Naive thymus-derived CD4-positive, alpha-beta T cell (primary cell): ENCODE data around the gene FLCN. TPM values are rescaled to one million over a fixed set of nuclear protein-coding genes. Genes with fewer than 3 reads are reported as not detected.

ENCODE experiments used
- ATAC-seq: fragments of 150-1000 bp; cut with Tn5 transposase; 2 replicates; pipeline ENCODE4 v1.10.0; 2021; ENCODE audit warnings: mild to moderate bottlenecking, moderate library complexity
- CTCF ChIA-PET: fragments of 350-600 bp; sonication (Branson Sonifier 250); formaldehyde crosslinking; loops from one replicate; lab custom pipeline; 2021; ENCODE audit warnings: antibody characterized with exemption; lab: Charles Lee
- POLR2A ChIA-PET: fragments of 350-600 bp; sonication (Branson Sonifier 250); formaldehyde crosslinking; loops from one replicate; lab custom pipeline; 2021; ENCODE audit warnings: antibody characterized with exemption, inconsistent platforms; lab: Charles Lee
- DNase-seq, 9 donors: peaks; one replicate each; pipeline versions ENCODE4 v3.0.0 to v3.0.0-alpha.2; 2020 to 2022; ENCODE audit warnings: mixed read lengths in 1 of 9
- H3K27ac ChIP-seq: one replicate; pipeline ENCODE4 v1.7.0; 2013; ENCODE audit warnings: mild to moderate bottlenecking, low read depth, low read length, moderate library complexity
- H3K27me3 ChIP-seq, 2 donors: one replicate each; pipeline ENCODE4 v1.7.0; 2013; ENCODE audit warnings: low read length in 2 of 2, mild to moderate bottlenecking in 2 of 2, moderate library complexity in 2 of 2; ENCODE audit not compliant: control insufficient read depth in 2 of 2, insufficient read depth in 2 of 2
- H3K36me3 ChIP-seq, 3 experiments: 1 replicate in 2 of 3; 2 replicates in 1 of 3; pipeline ENCODE4 v1.7.0; 2013; ENCODE audit warnings: low read length in 3 of 3, mild to moderate bottlenecking in 3 of 3, moderate library complexity in 1 of 3; ENCODE audit not compliant: insufficient read depth in 3 of 3, control insufficient read depth in 2 of 3
- H3K4me1 ChIP-seq, 2 donors: one replicate each; pipeline ENCODE4 v1.7.0; 2013; ENCODE audit warnings: low read length in 2 of 2, mild to moderate bottlenecking in 2 of 2, moderate library complexity in 1 of 2; ENCODE audit not compliant: control insufficient read depth in 2 of 2, insufficient read depth in 2 of 2
- H3K4me3 ChIP-seq: 2 replicates; pipeline ENCODE4 v1.7.0; 2013; ENCODE audit warnings: mild to moderate bottlenecking, low read length
- H3K9me3 ChIP-seq, 3 experiments: 1 replicate in 2 of 3; 2 replicates in 1 of 3; pipeline ENCODE4 v1.7.0; 2013; ENCODE audit warnings: low read length in 3 of 3; ENCODE audit not compliant: control insufficient read depth in 2 of 3
- H3K27ac Mint-ChIP-seq, 9 donors: one replicate each; pipeline ENCODE4 v1.8.0; 2020 to 2022; ENCODE audit warnings: mixed read lengths in 9 of 9, mild to moderate bottlenecking in 8 of 9, moderate library complexity in 5 of 9, inconsistent platforms in 2 of 9
- H3K27me3 Mint-ChIP-seq, 5 donors: one replicate each; pipeline ENCODE4 v1.8.0; 2021 to 2022; ENCODE audit warnings: mixed read lengths in 5 of 5, mild to moderate bottlenecking in 1 of 5
- H3K36me3 Mint-ChIP-seq, 5 donors: one replicate each; pipeline ENCODE4 v1.8.0; 2020 to 2022; ENCODE audit warnings: mixed read lengths in 5 of 5, mild to moderate bottlenecking in 3 of 5, inconsistent platforms in 1 of 5
- H3K4me1 Mint-ChIP-seq, 7 donors: one replicate each; pipeline ENCODE4 v1.8.0; 2020 to 2022; ENCODE audit warnings: mixed read lengths in 7 of 7, mild to moderate bottlenecking in 3 of 7, inconsistent platforms in 1 of 7
- H3K4me3 Mint-ChIP-seq, 10 donors: one replicate each; pipeline ENCODE4 v1.8.0; 2020 to 2022; ENCODE audit warnings: mild to moderate bottlenecking in 10 of 10, mixed read lengths in 10 of 10, moderate library complexity in 6 of 10, inconsistent platforms in 2 of 10
- H3K9me3 Mint-ChIP-seq, 11 donors: one replicate each; pipeline ENCODE4 v1.8.0; 2020 to 2022; ENCODE audit warnings: mixed read lengths in 11 of 11, mild to moderate bottlenecking in 4 of 11, inconsistent platforms in 1 of 11, moderate library complexity in 1 of 11
- intact Hi-C, 2 donors: fragments of 100-400 bp; cut with micrococcal nuclease; formaldehyde crosslinking; loops; one replicate each; pipeline ENCODE4 v1.15.1; 2023
- polyA plus RNA-seq, 2 donors: library from polyadenylated mRNA; unstranded; fragments of 300-500 nt; fragmentation: Illumina TruSeq; gene quantifications; one replicate each; pipeline ENCODE4 v1.2.3, GENCODE V29; 2021
- total RNA-seq, 6 experiments: library from RNA in 5 of 6; stranded (reverse) in 5 of 6; gene quantifications; 1 replicate in 5 of 6; 2 replicates in 1 of 6; pipeline ENCODE4 v1.2.3 and lab custom pipeline; 2021 to 2026

Gene FLCN
- total and polyA plus RNA-seq, 7 experiments from 2014 or later = 4.7 to 94.7 (median 44.2) TPM

DNA sequence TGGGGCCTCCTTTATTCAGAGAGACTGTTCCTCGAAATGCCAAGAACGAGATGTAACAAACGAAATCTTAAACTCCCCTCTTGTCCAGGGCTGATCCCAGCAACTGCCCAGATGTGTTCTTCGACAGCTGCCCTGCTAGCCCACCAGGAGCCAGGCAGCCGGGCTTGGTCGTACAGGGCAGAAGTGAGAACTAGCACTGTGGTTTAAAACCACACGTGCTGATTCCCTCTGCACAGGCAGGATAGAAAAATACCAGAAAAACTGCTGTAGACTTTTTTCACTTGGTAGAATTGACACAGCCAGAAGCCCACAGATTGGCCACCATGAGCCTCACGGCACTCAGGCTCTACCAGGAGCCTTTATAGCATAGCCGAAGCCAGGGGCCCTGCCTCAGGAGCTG, 64.0 kb downstream of the FLCN start:
- peaks cover 4 to 42% (median 12%) of the 10 kb centered on the region in 3 experiments for H3K36me3 ChIP-seq
- H3K4me3 Mint-ChIP-seq = peak overlapping the region in 6 of 10 donors; percentile 18 to 59 (median 39)
- no peaks in the 10 kb centered on the region for H3K27me3 ChIP-seq
- DNase-seq (no peak), ATAC-seq (no peak)
- no peak overlapping the region for H3K27ac ChIP-seq
- intact Hi-C loops = no loop called here
- ChIA-PET POLR2A (interaction anchor here (1.0 kb wide), 1 partner anchor 9 kb away, joined by 3 read pairs; no protein-coding TSS in a partner anchor), CTCF (no interaction called here)
- peaks cover 19 to 62% of the 10 kb centered on the region in 2 donors for H3K4me1 ChIP-seq
- H3K4me3 ChIP-seq = no peak overlapping the region
- no peaks in the 10 kb centered on the region for H3K9me3 Mint-ChIP-seq
- peak overlapping the region; percentile 46 to 99 (median 85) for H3K27ac Mint-ChIP-seq
- H3K4me1 Mint-ChIP-seq = peaks cover 33 to 87% (median 73%) of the 10 kb centered on the region in 7 donors
- peaks cover 0 to 44% (median 26%) of the 10 kb centered on the region in 5 donors for H3K36me3 Mint-ChIP-seq
- no peaks in the 10 kb centered on the region for H3K27me3 Mint-ChIP-seq
- H3K9me3 ChIP-seq = no peaks in the 10 kb centered on the region

DNA sequence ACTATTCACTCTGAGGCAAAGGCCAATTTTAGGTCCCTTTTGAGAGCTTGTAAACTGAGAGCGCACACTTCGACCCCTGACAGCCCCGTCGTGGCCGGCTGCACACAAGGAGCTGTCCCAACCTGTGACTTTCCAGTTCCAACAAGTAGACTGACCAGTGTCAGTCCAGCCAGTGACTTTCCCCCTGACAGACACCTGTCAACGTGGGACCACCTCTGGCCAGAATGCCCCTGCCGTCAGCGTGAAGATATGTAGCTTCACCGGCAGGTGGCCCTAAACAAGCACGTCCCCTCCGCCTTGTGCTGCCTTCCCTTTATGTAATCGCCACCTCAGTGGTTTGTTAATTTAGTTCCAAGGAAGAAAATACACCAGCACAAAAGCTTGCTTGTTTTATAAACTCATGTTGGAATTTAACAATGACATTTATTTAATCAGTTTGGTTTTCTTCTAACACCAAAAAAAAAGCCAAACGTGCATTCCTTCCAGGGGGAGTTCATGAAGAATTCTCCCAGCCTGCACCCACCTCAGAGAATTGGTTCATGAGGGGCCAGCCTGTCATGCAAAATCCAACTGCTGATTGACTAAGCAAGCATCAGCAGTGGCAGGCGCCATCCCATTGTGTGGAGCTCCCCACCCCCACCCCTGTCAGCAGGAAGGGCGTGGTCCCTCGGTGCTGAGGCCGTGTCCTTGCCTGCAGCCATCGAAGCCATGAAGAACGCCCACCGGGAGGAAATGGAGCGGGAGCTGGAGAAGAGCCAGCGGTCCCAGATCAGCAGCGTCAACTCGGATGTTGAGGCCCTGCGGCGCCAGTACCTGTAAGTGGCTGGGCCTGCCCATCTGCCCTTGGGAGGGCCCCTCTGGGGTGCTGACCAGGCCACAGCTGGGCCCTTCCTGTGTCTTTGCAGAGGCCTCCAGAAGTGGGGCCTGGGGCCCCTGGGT, 64.7 kb downstream of the FLCN start:
- Mint-ChIP-seq H3K27me3 (no peaks in the 10 kb centered on the region), H3K36me3 (peaks cover 2 to 40% (median 22%) of the 10 kb centered on the region in 5 donors), H3K27ac (peak overlapping the region; percentile 36 to 99 (median 86)), H3K4me3 (peak overlapping the region in 6 of 10 donors; percentile 18 to 59 (median 32)), H3K9me3 (no peaks in the 10 kb centered on the region), H3K4me1 (peaks cover 27 to 81% (median 67%) of the 10 kb centered on the region in 7 donors)
- Histone ChIP-seq H3K9me3 (no peaks in the 10 kb centered on the region), H3K4me1 (peaks cover 17 to 55% of the 10 kb centered on the region in 2 donors), H3K27ac (no peak overlapping the region), H3K36me3 (peaks cover 4 to 48% (median 12%) of the 10 kb centered on the region in 3 experiments), H3K27me3 (no peaks in the 10 kb centered on the region), H3K4me3 (no peak overlapping the region)
- ChIA-PET POLR2A (interaction anchor here (0.7 to 1.6 kb wide), 3 partner anchors 8 to 12 kb away, joined by 3 to 4 read pairs (median 4); no protein-coding TSS in a partner anchor), CTCF (no interaction called here)
- intact Hi-C loops = no loop called here
- DNase-seq = no peak
- ATAC-seq = no peak

DNA sequence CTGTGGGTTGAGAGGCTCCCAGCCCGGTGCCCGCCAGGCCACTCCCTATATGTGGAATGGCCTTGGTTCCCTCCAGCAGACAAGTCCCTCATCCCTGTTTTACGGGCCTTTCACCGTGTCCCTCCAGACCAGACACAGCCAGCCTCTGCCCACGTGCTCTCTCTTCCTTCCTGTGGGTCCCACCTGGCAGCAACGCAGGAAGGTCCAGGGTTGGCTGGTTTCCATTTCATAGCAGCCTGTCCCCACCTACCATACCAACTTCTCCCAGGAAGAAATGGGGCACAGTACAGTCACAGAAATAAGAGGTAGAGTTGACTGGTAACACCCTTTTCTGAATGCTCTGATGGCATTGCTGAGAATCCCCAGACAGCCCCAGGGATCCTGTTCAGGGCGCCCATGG, 65.8 kb downstream of the FLCN start:
- ChIA-PET POLR2A (interaction anchor here (0.8 to 1.6 kb wide), 2 partner anchors 10 to 13 kb away, joined by 3 to 4 read pairs; no protein-coding TSS in a partner anchor), CTCF (no interaction called here)
- Mint-ChIP-seq H3K36me3 (peaks cover 8 to 43% (median 19%) of the 10 kb centered on the region in 5 donors), H3K9me3 (no peaks in the 10 kb centered on the region), H3K4me1 (peaks cover 19 to 74% (median 60%) of the 10 kb centered on the region in 7 donors), H3K27me3 (no peaks in the 10 kb centered on the region), H3K27ac (peak overlapping the region; percentile 58 to 99 (median 87)), H3K4me3 (peak overlapping the region in 4 of 10 donors; percentile 4 to 62 (median 42))
- DNase-seq (no peak), ATAC-seq (no peak)
- no peak overlapping the region for H3K27ac ChIP-seq
- peaks cover 17 to 44% of the 10 kb centered on the region in 2 donors for H3K4me1 ChIP-seq
- no peaks in the 10 kb centered on the region for H3K27me3 ChIP-seq
- no peaks in the 10 kb centered on the region for H3K9me3 ChIP-seq
- H3K4me3 ChIP-seq = no peak overlapping the region
- intact Hi-C loops = no loop called here
- peaks cover 4 to 55% (median 4%) of the 10 kb centered on the region in 3 experiments for H3K36me3 ChIP-seq

DNA sequence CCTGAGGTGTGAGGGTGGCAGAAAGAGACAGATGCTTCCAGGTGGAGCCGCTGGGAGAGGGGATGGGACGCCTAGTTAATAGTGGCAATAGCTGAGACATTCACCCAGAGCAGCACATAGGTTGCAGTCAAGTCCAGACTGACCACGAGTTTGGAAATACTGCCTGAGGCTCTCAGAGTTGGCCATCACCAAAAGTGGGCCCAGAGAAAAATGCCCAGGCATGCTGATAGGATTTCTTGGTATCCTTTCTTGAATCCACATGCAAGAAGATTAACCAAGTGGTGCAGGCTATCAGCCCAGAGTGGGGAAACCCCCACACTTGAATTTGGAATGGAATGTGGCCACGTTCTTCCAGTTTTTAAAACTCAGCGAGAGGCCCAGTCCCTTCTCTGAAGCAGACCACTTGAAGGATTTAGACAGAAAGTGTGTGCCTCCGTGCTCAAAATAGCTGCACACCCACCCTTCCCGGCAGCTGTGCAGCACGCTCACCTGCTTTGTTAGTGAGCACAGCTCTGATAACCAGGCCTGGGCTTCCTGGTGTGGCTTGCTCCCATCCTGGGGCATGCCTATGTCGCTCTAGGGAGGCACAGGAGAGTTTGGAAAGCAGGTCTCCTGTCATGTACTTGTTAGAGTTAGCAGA, 66.5 kb downstream of the FLCN start:
- Histone ChIP-seq H3K4me1 (peaks cover 13 to 37% of the 10 kb centered on the region in 2 donors), H3K9me3 (no peaks in the 10 kb centered on the region), H3K4me3 (no peak overlapping the region), H3K27ac (no peak overlapping the region), H3K27me3 (no peaks in the 10 kb centered on the region), H3K36me3 (peaks cover 0 to 62% (median 4%) of the 10 kb centered on the region in 3 experiments)
- H3K27me3 Mint-ChIP-seq = no peaks in the 10 kb centered on the region
- H3K9me3 Mint-ChIP-seq = no peaks in the 10 kb centered on the region
- H3K4me3 Mint-ChIP-seq = no peak overlapping the region
- ATAC-seq = no peak
- intact Hi-C loops = no loop called here
- peak overlapping the region in 8 of 9 donors; percentile 58 to 99 (median 78) for H3K27ac Mint-ChIP-seq
- H3K4me1 Mint-ChIP-seq = peaks cover 17 to 67% (median 53%) of the 10 kb centered on the region in 7 donors
- no peak for DNase-seq
- ChIA-PET POLR2A (interaction anchor here (0.7 kb wide), 1 partner anchor 8 kb away, joined by 3 read pairs; no protein-coding TSS in a partner anchor), CTCF (no interaction called here)
- H3K36me3 Mint-ChIP-seq = peaks cover 13 to 48% (median 16%) of the 10 kb centered on the region in 5 donors

DNA sequence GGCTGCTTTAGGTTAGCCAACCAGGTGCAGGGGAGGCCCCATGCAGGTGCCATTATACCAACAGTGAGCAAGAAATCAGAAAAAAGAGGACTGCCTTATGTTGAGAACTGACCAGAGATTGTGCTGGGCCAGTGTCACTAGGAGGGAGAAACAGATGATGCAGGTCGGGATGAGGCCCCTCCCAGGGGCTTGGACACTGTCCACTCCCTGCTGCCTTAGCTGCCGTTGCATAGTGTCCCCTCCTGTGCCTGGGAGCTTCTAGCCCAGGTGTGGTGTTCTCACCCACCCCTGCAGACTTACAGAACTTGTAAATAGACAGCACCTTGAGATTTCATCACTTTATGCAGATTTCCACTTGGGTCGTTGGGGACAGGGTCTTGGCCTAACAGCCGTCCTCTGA, 67.6 kb downstream of the FLCN start:
- intact Hi-C loops = no loop called here
- POLR2A ChIA-PET = interaction anchor here (1.3 to 1.5 kb wide), 2 partner anchors 8 to 12 kb away, joined by 5 to 7 read pairs; no protein-coding TSS in a partner anchor
- Histone ChIP-seq H3K4me3 (no peak overlapping the region), H3K4me1 (peaks cover 13 to 28% of the 10 kb centered on the region in 2 donors), H3K9me3 (no peaks in the 10 kb centered on the region), H3K36me3 (peaks cover 0 to 67% (median 6%) of the 10 kb centered on the region in 3 experiments), H3K27ac (no peak overlapping the region), H3K27me3 (no peaks in the 10 kb centered on the region)
- peaks cover 17 to 57% (median 23%) of the 10 kb centered on the region in 5 donors for H3K36me3 Mint-ChIP-seq
- no peaks in the 10 kb centered on the region for H3K9me3 Mint-ChIP-seq
- peaks cover 20 to 62% (median 44%) of the 10 kb centered on the region in 7 donors for H3K4me1 Mint-ChIP-seq
- no peak overlapping the region for H3K4me3 Mint-ChIP-seq
- H3K27ac Mint-ChIP-seq = peak overlapping the region in 7 of 9 donors; percentile 32 to 84 (median 65)
- DNase-seq (no peak), ATAC-seq (no peak)
- CTCF ChIA-PET = no interaction called here
- H3K27me3 Mint-ChIP-seq = no peaks in the 10 kb centered on the region

DNA sequence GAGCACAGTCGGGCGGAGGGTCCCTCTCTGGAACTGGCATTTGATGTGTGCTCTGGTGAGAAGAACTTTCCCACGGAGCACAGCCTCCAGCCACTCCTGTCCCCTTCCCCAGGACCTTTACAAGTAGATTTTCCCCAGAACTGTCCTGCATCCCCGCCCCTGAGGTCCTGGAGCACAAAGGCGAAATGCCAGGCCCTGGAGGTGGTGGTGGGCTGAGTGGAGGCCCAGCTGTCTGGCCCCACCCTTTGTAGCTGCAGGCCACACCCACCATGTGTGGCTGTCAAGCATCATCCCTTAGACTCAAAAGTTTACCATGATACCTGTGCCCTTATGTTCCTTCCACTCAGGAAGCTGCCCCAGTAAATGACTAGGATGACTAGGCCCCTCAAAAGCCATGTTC, 68.6 kb downstream of the FLCN start:
- Histone ChIP-seq H3K27ac (no peak overlapping the region), H3K4me3 (no peak overlapping the region), H3K9me3 (no peaks in the 10 kb centered on the region), H3K4me1 (peaks cover 12 to 28% of the 10 kb centered on the region in 2 donors), H3K27me3 (no peaks in the 10 kb centered on the region), H3K36me3 (peaks cover 0 to 68% (median 7%) of the 10 kb centered on the region in 3 experiments)
- no peaks in the 10 kb centered on the region for H3K9me3 Mint-ChIP-seq
- DNase-seq (no peak), ATAC-seq (no peak)
- ChIA-PET CTCF (no interaction called here), POLR2A (interaction anchor here (0.5 to 1.5 kb wide), 4 partner anchors 9 to 132 kb away, joined by 3 to 7 read pairs (median 4); no protein-coding TSS in a partner anchor)
- peak overlapping the region in 7 of 9 donors; percentile 46 to 83 (median 55) for H3K27ac Mint-ChIP-seq
- intact Hi-C loops = no loop called here
- peaks cover 20 to 62% (median 25%) of the 10 kb centered on the region in 5 donors for H3K36me3 Mint-ChIP-seq
- H3K4me1 Mint-ChIP-seq = peaks cover 21 to 59% (median 40%) of the 10 kb centered on the region in 7 donors
- no peaks in the 10 kb centered on the region for H3K27me3 Mint-ChIP-seq
- H3K4me3 Mint-ChIP-seq = no peak overlapping the region
